Fibroblast of villous mesenchyme (primary cell): ENCODE data around the gene KLRG1. TPM values are rescaled to one million over a fixed set of nuclear protein-coding genes. Genes with fewer than 3 reads are reported as not detected.

ENCODE experiments used
- DNase-seq: peaks from one replicate; pipeline ENCODE4 v3.0.0-alpha.2; 2010; ENCODE audit warnings: low read depth
- H3K4me3 ChIP-seq: 2 replicates; pipeline ENCODE4 v1.5.1; 2011; ENCODE audit warnings: low read depth, mild to moderate bottlenecking, low read length
- total RNA-seq: library from RNA; depleted of rRNA; stranded (reverse); fragments of >200 nt; gene quantifications from 2 replicates; pipeline ENCODE4 v1.2.3, GENCODE V29; 2012
- TF ChIP-seq, protein P1 (sequence below): IDR thresholded peaks from 2 replicates; pipeline ENCODE4 v1.5.1; 2012; ENCODE audit warnings: low read depth, mild to moderate bottlenecking, low read length; ENCODE audit not compliant: insufficient read depth

The KLRG1 gene
- total RNA-seq, 1 donor: 0.43 TPM

DNA sequence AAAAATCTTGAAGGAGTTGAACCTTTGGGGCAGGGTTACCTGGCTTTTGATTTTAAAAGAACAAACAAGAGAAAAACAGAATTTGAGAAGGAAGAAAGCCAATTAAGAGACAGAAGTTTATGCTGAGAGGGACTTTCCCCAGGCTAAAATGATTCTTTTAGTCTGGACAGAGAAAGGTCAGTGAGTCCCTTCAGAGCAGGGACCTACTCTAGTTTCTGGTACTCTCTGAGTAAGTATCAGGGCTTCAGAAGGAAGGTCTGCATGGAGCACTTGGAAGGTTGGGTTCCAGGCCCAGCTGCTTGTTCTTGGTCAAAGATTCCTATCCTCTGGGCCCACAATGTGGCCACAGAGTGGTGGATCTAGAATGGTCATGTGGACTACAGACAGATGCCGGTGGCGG lies 59.6 kb downstream of the KLRG1 start:
- no peak for DNase-seq
- no peak overlapping the region for H3K4me3 ChIP-seq
- TF ChIP-seq, protein P1, sequence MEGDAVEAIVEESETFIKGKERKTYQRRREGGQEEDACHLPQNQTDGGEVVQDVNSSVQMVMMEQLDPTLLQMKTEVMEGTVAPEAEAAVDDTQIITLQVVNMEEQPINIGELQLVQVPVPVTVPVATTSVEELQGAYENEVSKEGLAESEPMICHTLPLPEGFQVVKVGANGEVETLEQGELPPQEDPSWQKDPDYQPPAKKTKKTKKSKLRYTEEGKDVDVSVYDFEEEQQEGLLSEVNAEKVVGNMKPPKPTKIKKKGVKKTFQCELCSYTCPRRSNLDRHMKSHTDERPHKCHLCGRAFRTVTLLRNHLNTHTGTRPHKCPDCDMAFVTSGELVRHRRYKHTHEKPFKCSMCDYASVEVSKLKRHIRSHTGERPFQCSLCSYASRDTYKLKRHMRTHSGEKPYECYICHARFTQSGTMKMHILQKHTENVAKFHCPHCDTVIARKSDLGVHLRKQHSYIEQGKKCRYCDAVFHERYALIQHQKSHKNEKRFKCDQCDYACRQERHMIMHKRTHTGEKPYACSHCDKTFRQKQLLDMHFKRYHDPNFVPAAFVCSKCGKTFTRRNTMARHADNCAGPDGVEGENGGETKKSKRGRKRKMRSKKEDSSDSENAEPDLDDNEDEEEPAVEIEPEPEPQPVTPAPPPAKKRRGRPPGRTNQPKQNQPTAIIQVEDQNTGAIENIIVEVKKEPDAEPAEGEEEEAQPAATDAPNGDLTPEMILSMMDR: no peak

DNA sequence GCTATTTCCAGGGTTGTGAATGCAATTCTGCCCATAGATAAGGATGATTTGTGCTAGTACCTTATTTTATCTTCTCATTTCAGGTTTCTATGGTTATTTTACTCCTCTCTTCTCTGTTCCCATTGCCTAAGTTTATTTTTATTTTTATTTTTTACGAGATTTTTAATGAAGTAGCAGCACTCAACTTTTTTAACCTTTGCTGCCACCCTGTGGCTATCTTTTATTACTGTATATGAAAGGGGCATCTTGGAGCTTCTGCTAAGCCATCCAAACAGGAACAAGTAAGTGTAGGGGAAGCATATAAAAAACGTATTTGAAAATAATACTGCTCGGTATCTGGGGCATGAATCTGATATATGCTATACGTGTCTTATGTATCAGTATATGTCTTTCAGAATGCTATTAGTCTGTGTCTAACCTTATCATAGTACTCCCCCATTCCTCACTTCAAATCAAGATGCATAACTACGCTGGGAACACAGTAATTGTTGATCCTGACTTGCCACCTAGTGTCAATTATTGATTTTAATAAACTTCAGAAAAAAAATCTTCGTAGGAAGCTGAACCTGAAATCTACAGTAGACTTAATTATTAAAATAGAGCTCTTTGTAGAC lies 60.3 kb downstream of the KLRG1 start:
- H3K4me3 ChIP-seq: no peak overlapping the region
- DNase-seq: peak; percentile 61
- TF ChIP-seq, protein P1: peak; percentile 48

DNA sequence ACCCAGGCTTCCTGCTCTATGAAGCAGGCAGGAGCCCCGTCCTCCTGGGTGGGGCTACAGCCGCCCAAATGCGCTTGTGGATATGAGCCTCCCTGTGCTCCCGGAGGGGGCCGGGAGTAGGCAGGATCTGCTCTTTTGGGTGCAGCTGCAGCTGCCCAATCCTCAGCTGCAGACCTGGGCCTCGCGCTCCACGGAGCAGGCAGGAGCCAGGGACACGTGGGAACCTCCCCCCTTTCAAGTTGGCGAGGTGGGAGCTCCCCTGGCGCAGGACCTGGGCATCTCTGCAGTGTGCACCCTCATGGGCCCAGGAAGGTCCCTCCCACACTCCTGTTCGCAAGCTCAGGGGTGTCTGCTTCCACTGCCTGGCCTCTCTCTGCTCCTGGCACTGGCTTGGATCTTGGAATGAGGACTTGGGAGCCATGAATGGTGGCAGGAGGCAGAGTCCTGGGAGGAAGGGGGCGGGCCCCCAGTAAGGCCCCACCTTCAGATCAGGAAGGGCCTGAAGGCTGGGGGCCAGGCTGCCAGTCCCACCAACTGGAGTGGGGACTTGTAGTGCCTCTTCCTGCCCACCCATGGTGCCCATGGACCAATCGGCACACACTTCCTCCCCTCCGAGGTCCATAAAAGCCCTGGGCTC lies 61.3 kb downstream of the KLRG1 start:
- DNase-seq: no peak
- H3K4me3 ChIP-seq: no peak overlapping the region
- TF ChIP-seq, protein P1: no peak

DNA sequence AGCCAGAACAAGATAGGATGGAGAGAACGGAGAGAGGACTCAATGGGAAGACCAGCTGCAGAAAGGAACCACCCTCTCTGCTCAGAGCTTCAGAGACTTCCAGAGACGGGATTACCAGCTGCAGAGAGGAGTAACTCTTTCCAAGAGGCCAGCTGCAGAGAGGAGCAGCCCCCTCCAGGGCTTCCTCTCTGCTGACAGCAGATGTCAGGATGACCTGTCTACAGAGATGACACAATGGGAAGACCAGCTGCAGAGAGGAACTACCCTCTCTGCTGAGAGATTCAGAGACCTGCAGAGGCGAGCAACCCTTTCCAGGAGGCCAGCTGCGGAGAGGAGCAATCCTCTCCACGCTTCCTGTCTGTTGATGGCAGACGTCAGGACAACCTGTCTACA lies 61.8 kb downstream of the KLRG1 start:
- TF ChIP-seq, protein P1: no peak
- H3K4me3 ChIP-seq: no peak overlapping the region
- DNase-seq: no peak

DNA sequence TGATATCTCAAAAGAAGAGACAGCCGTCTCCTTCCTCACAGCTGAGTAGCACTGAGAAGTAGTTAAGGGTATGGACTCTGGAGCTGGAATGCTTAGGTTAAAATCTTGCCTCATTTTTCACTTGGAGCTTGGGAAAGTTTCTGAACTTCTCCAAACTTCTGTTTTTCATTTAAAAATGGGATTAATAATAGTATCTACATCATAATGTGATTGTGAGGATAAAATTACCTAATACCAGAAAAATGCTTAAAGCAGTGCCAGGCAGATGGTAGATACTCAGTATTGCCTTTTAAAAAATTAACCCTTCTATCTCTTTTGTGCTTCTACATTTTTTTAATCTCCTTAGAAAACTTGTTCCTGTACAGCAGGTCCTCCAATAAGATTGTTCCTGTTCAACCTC lies 63.3 kb downstream of the KLRG1 start:
- no peak for DNase-seq
- TF ChIP-seq, protein P1: no peak
- H3K4me3 ChIP-seq: no peak overlapping the region

Other genes with a start within 250 kb of the KLRG1 start
- gene A2ML1, start 166.9 kb upstream of the KLRG1 start, total RNA-seq: not detected in 2 replicates
- 13.2 and 13.8 TPM in 2 replicates for gene PHC1, start 75.0 kb upstream of the KLRG1 start, total RNA-seq
- 155 and 215 TPM in 2 replicates for gene M6PR, start 39.9 kb upstream of the KLRG1 start, total RNA-seq
- 14.7 and 20.9 TPM in 2 replicates for gene A2M, start 126.4 kb downstream of the KLRG1 start, total RNA-seq
- not detected in 2 replicates for gene PZP, start 218.8 kb downstream of the KLRG1 start, total RNA-seq